Measurements from ENCODE around the gene SCGB1C1. TPM values are rescaled to one million over a fixed set of nuclear protein-coding genes. Genes with fewer than 3 reads are reported as not detected.

Gene SCGB1C1
- total RNA-seq, 1 donor from 2014 or later = not detected

- no peak overlapping the region for H3K4me2 ChIP-seq
- no peak overlapping the region for H3K4me3 ChIP-seq
- H3K27ac ChIP-seq = no peak overlapping the region
- H3K79me2 ChIP-seq (ENCODE audit: low read depth) = no peaks in the 10 kb centered on the region
- H4K20me1 ChIP-seq (ENCODE audit: low read depth) = no peaks in the 10 kb centered on the region
- H2AFZ ChIP-seq (replicated peaks) = no peak overlapping the region
- Mint-ChIP-seq H3K4me3 (no peak overlapping the region), H3K27me3 (ENCODE audit: insufficient read depth, low read depth) (peaks cover 2% of the 10 kb centered on the region), H3K9me3 (no peaks in the 10 kb centered on the region), H3K4me1 (no peaks in the 10 kb centered on the region), H3K27ac (no peak overlapping the region), H3K36me3 (no peaks in the 10 kb centered on the region)
- no peaks in the 10 kb centered on the region for H3K4me1 ChIP-seq
- no peaks in the 10 kb centered on the region for H3K36me3 ChIP-seq
- DNase-seq (ENCODE audit: low spot score) = no peak
- H3K27me3 ChIP-seq = no peaks in the 10 kb centered on the region
- no peak overlapping the region for H3K9ac ChIP-seq
- TF ChIP-seq EZH2 (IDR thresholded peaks at IDR 0.05) = no peak
- H3K9me3 ChIP-seq (ENCODE audit: low read depth) = no peaks in the 10 kb centered on the region
- H3F3A ChIP-seq (ENCODE audit: low read depth) = no peaks in the 10 kb centered on the region
These were observed 4.9 kb downstream of the SCGB1C1 start for GRCh38 chr11:197741-198235.

GRCh38 chr11:198236-198806 is 5.4 kb downstream of the SCGB1C1 start:
- DNase-seq (ENCODE audit: low spot score) = no peak
- TF ChIP-seq CTCF (IDR thresholded peaks at IDR 0.05) = no peak
- no peak for TF ChIP-seq EZH2phosphoT487 (IDR thresholded peaks at IDR 0.05)

GRCh38 chr11:199004-199581 is 6.2 kb downstream of the SCGB1C1 start:
- Histone ChIP-seq H3F3A (ENCODE audit: low read depth) (no peaks in the 10 kb centered on the region), H3K36me3 (no peaks in the 10 kb centered on the region), H3K4me2 (no peak overlapping the region), H3K27ac (no peak overlapping the region), H3K79me2 (ENCODE audit: low read depth) (no peaks in the 10 kb centered on the region), H3K9me3 (ENCODE audit: low read depth) (no peaks in the 10 kb centered on the region), H3K4me3 (no peak overlapping the region), H2AFZ (replicated peaks) (no peak overlapping the region), H4K20me1 (ENCODE audit: low read depth) (no peaks in the 10 kb centered on the region), H3K27me3 (no peaks in the 10 kb centered on the region), H3K4me1 (no peaks in the 10 kb centered on the region), H3K9ac (no peak overlapping the region)
- no peaks in the 10 kb centered on the region for H3K36me3 Mint-ChIP-seq
- H3K9me3 Mint-ChIP-seq = no peaks in the 10 kb centered on the region
- H3K27me3 Mint-ChIP-seq (ENCODE audit: insufficient read depth, low read depth) = peaks cover 2% of the 10 kb centered on the region
- H3K27ac Mint-ChIP-seq = no peak overlapping the region
- no peak overlapping the region for H3K4me3 Mint-ChIP-seq
- DNase-seq (ENCODE audit: low spot score) = no peak
- TF ChIP-seq CTCF (IDR thresholded peaks at IDR 0.05) (no peak), EZH2 (IDR thresholded peaks at IDR 0.05) (no peak), EZH2phosphoT487 (IDR thresholded peaks at IDR 0.05) (no peak)
- H3K4me1 Mint-ChIP-seq = peaks cover 2% of the 10 kb centered on the region

More at GRCh38 chr11:198236-198806, 5.4 kb downstream of the SCGB1C1 start:
- no peak overlapping the region for H3K4me3 Mint-ChIP-seq
- H3K36me3 Mint-ChIP-seq = no peaks in the 10 kb centered on the region
- H3K27ac ChIP-seq = no peak overlapping the region
- no peaks in the 10 kb centered on the region for H3K36me3 ChIP-seq
- H3K9ac ChIP-seq = no peak overlapping the region
- no peak overlapping the region for H3K4me2 ChIP-seq
- no peaks in the 10 kb centered on the region for H3K4me1 ChIP-seq
- H3K4me1 Mint-ChIP-seq = no peaks in the 10 kb centered on the region
- no peaks in the 10 kb centered on the region for H3K79me2 ChIP-seq (ENCODE audit: low read depth)
- no peaks in the 10 kb centered on the region for H3F3A ChIP-seq (ENCODE audit: low read depth)
- H2AFZ ChIP-seq (replicated peaks) = no peak overlapping the region
- H3K27me3 ChIP-seq = no peaks in the 10 kb centered on the region
- no peaks in the 10 kb centered on the region for H4K20me1 ChIP-seq (ENCODE audit: low read depth)
- no peaks in the 10 kb centered on the region for H3K9me3 Mint-ChIP-seq
- H3K27ac Mint-ChIP-seq = no peak overlapping the region
- no peak overlapping the region for H3K4me3 ChIP-seq
- no peaks in the 10 kb centered on the region for H3K9me3 ChIP-seq (ENCODE audit: low read depth)
- H3K27me3 Mint-ChIP-seq (ENCODE audit: insufficient read depth, low read depth) = peaks cover 2% of the 10 kb centered on the region

GRCh38 chr11:199782-200181 is 6.9 kb downstream of the SCGB1C1 start:
- DNase-seq (ENCODE audit: low spot score) = no peak
- no peaks in the 10 kb centered on the region for H4K20me1 ChIP-seq (ENCODE audit: low read depth)
- H3K4me1 ChIP-seq = no peaks in the 10 kb centered on the region
- H3K9me3 Mint-ChIP-seq = no peaks in the 10 kb centered on the region
- no peaks in the 10 kb centered on the region for H3K9me3 ChIP-seq (ENCODE audit: low read depth)
- H3K27ac Mint-ChIP-seq = no peak overlapping the region
- no peak overlapping the region for H2AFZ ChIP-seq (replicated peaks)
- H3K9ac ChIP-seq = no peak overlapping the region
- H3K36me3 Mint-ChIP-seq = no peaks in the 10 kb centered on the region
- H3K4me2 ChIP-seq = no peak overlapping the region
- H3F3A ChIP-seq (ENCODE audit: low read depth) = no peaks in the 10 kb centered on the region
- H3K27ac ChIP-seq = no peak overlapping the region
- no peaks in the 10 kb centered on the region for H3K36me3 ChIP-seq
- peaks cover 2% of the 10 kb centered on the region for H3K4me1 Mint-ChIP-seq
- no peak overlapping the region for H3K4me3 Mint-ChIP-seq
- H3K4me3 ChIP-seq = no peak overlapping the region
- peaks cover 2% of the 10 kb centered on the region for H3K27me3 Mint-ChIP-seq (ENCODE audit: insufficient read depth, low read depth)
- no peaks in the 10 kb centered on the region for H3K79me2 ChIP-seq (ENCODE audit: low read depth)
- H3K27me3 ChIP-seq = no peaks in the 10 kb centered on the region
- no peak for TF ChIP-seq EZH2phosphoT487 (IDR thresholded peaks at IDR 0.05)
- no peak for TF ChIP-seq EZH2 (IDR thresholded peaks at IDR 0.05)
- no peak for TF ChIP-seq CTCF (IDR thresholded peaks at IDR 0.05)

Data from neural progenitor cell (in vitro differentiated cells).